Activated naive CD8-positive, alpha-beta T cell treated with anti-CD3 and anti-CD28 coated beads, Interleukin-2, amount 10 ng/mL, durations not matched to agents 7 days and 5 days (primary cell): ENCODE data around the gene OAS3. TPM values are rescaled to one million over a fixed set of nuclear protein-coding genes. Genes with fewer than 3 reads are reported as not detected.

ENCODE experiments used
- ATAC-seq: fragments of 150-1000 bp; cut with Tn5 transposase; one replicate; pipeline ENCODE4 v1.10.0; 2021; ENCODE audit warnings: low read depth, moderate library complexity
- POLR2A ChIA-PET: fragments of 350-600 bp; sonication (Branson Sonifier 250); formaldehyde crosslinking; loops from one replicate; lab custom pipeline; 2021; ENCODE audit warnings: antibody characterized with exemption; lab: Charles Lee
- DNase-seq: peaks from one replicate; pipeline ENCODE4 v3.0.0; 2021
- H3K27ac Mint-ChIP-seq: one replicate; pipeline ENCODE4 v1.8.0; 2022; ENCODE audit warnings: mild to moderate bottlenecking, mixed read lengths
- H3K27me3 Mint-ChIP-seq: one replicate; pipeline ENCODE4 v1.8.0; 2022; ENCODE audit warnings: mild to moderate bottlenecking, moderate library complexity, mixed read lengths
- H3K36me3 Mint-ChIP-seq: one replicate; pipeline ENCODE4 v1.8.0; 2021; ENCODE audit warnings: mild to moderate bottlenecking, mixed read lengths
- H3K4me1 Mint-ChIP-seq: one replicate; pipeline ENCODE4 v1.8.0; 2021; ENCODE audit warnings: mixed read lengths
- H3K4me3 Mint-ChIP-seq: one replicate; pipeline ENCODE4 v1.8.0; 2022; ENCODE audit warnings: mild to moderate bottlenecking, moderate library complexity, mixed read lengths
- H3K9me3 Mint-ChIP-seq: one replicate; pipeline ENCODE4 v1.8.0; 2021; ENCODE audit warnings: mixed read lengths
- total RNA-seq, 2 experiments: library from RNA; stranded (reverse); gene quantifications; one replicate each; pipeline ENCODE4 v1.2.3, GENCODE V29; 2021

Gene OAS3
- total RNA-seq, 2 experiments from 2014 or later: 221 to 222 TPM

DNA sequence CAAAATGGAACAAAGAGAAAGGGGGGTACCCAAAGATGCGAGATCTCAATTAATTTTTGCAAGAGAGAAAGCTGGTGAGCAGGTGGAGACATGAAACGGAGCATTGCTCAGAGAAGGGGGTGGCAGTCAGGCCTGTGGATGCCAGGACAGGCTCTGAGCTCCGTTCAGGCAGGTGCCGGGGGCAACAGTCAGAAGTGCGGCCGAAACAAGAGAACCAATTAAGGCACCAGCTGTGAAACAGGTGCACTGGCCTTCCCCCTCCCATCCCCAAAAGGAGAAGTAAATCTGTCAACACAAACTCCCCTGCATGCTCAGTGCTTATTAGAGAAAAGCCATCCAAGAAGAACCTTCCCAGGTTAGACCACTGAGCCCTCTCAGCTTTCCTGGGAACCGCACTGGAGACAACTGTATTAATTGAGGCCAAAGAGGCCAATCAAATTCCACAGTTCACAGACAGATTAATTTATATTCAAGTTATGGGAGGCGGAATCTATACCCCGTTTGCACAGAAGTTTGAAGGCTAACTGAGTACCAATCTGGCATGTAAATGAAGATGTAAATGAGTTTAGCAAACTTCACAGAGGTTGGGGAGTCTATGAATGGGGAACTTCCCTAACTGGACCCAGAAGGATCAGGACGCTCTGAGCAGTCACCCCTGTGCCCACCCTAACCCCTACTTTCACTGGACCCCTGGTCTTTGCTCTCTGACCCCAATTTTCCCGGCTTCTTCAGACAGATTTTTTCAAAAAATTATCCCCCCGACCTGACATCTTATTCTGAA lies 60.9 kb downstream of the OAS3 start:
- no peak for ATAC-seq
- no peak for DNase-seq
- Mint-ChIP-seq H3K27me3 (no peaks in the 10 kb centered on the region), H3K4me1 (peaks cover 10% of the 10 kb centered on the region), H3K4me3 (no peak overlapping the region), H3K9me3 (no peaks in the 10 kb centered on the region), H3K36me3 (peaks cover 84% of the 10 kb centered on the region), H3K27ac (no peak overlapping the region)
- POLR2A ChIA-PET: no interaction called here

DNA sequence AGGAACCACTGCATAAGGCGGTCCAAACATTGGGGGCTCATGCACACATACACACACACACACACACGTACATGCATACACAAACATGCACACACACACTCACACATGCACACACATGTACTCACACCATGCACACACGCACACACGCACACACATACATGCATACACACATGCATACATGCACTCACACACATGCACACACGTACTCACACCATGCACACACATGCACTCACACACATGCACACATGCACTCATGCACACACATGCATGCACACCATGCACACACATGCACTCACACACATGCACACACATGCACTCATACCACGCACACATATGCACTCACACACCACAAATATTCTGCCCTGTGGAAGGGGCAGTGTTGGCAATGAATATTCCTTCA lies 62.2 kb downstream of the OAS3 start:
- Mint-ChIP-seq H3K4me3 (no peak overlapping the region), H3K27ac (no peak overlapping the region)
- POLR2A ChIA-PET: no interaction called here

DNA sequence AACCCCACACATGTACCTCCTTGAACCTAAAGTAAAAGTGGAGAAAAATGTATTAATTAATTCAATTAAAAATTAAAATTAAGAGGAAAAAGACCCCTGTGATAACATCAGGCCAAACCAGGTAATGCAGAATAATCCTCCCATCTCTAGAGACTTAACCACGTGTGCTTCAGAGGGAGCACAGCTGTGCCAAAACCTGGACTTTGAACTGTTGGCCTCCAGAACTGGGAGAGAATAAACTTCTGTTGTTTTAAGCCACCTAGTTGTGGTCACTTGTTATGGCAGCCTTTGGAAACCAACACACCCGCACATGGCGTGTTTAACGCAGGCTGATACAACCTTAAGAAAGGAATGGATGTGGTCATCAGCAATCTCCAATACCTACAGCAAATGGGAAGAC lies 63.9 kb downstream of the OAS3 start:
- Mint-ChIP-seq H3K36me3 (peaks cover 82% of the 10 kb centered on the region), H3K27ac (no peak overlapping the region)
- POLR2A ChIA-PET: interaction anchor here (0.6 to 0.9 kb wide), 2 partner anchors 10 to 29 kb away, joined by 3 read pairs; no protein-coding TSS in a partner anchor

More for the DNA sequence above, 62.2 kb downstream of the OAS3 start:
- ATAC-seq: no peak
- Mint-ChIP-seq H3K36me3 (peaks cover 88% of the 10 kb centered on the region), H3K27me3 (no peaks in the 10 kb centered on the region), H3K4me1 (peaks cover 8% of the 10 kb centered on the region), H3K9me3 (no peaks in the 10 kb centered on the region)
- no peak for DNase-seq

DNA sequence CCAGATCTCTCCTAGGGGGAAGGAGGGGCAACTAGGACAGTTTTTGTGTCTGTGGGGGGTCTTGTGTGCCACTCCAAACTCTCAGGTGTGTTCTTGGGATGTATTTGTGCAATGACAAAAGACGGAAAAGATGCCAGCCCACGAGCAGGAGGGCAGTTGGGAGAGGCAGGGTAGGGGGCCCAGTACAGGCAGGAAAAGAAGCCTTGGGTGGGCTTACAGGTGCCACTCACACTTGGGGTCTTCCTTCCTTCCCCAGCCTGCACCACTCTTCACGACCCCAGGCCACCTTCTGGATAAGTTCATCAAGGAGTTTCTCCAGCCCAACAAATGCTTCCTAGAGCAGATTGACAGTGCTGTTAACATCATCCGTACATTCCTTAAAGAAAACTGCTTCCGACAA lies 64.4 kb downstream of the OAS3 start:
- H3K4me3 Mint-ChIP-seq: no peak overlapping the region
- DNase-seq (no peak), ATAC-seq (no peak)
- H3K27ac Mint-ChIP-seq: no peak overlapping the region
- H3K27me3 Mint-ChIP-seq: no peaks in the 10 kb centered on the region
- H3K9me3 Mint-ChIP-seq: no peaks in the 10 kb centered on the region
- POLR2A ChIA-PET: no interaction called here
- H3K36me3 Mint-ChIP-seq: peaks cover 79% of the 10 kb centered on the region
- peaks cover 10% of the 10 kb centered on the region for H3K4me1 Mint-ChIP-seq

More for the DNA sequence above, 63.9 kb downstream of the OAS3 start:
- Mint-ChIP-seq H3K9me3 (no peaks in the 10 kb centered on the region), H3K27me3 (no peaks in the 10 kb centered on the region), H3K4me1 (peaks cover 10% of the 10 kb centered on the region), H3K4me3 (no peak overlapping the region)
- ATAC-seq (no peak), DNase-seq (no peak)

DNA sequence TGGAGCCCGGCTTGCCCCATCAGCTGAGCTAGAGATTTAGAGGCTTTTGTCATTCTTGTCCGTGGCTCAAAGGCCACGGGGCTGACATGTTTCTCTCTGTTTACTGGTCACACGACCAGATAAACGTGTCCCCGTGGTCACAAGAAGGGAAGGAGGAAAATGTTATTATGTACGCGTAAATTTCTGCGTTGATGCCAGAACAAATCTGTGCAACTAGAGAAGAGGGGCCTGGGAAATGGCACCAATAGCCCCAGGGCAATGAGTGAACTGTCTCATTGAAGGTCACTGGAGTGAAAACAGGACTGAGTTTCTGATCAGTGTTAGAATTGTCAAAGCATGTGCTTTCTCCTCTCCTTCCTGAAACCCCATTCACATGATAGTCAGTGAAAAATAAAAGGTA lies 65.4 kb downstream of the OAS3 start:
- Mint-ChIP-seq H3K4me3 (no peak overlapping the region), H3K27ac (no peak overlapping the region), H3K27me3 (no peaks in the 10 kb centered on the region), H3K4me1 (peaks cover 8% of the 10 kb centered on the region), H3K9me3 (no peaks in the 10 kb centered on the region), H3K36me3 (peaks cover 76% of the 10 kb centered on the region)
- DNase-seq (no peak), ATAC-seq (no peak)
- POLR2A ChIA-PET: no interaction called here

DNA sequence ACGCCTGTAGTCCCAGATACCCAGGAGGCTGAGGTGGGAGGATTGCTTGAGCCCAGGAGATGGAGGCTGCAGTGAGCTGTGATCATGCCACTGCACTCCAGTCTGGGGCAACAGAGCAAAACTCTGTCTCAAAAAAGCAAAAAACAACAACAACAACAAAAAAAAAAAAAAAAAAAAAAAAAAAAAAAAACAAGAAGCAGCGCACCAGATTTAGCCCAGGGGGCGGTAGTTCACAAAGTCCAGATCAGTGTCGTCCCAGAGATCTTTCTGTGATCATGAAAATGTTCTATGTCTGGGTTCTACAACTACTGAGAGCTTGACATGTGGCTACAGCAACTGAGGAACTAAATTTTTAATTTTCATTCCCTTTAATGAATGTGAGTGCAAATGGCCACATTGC lies 67.5 kb downstream of the OAS3 start:
- Mint-ChIP-seq H3K9me3 (peaks cover 3% of the 10 kb centered on the region), H3K36me3 (peaks cover 76% of the 10 kb centered on the region), H3K27ac (no peak overlapping the region), H3K4me3 (no peak overlapping the region), H3K4me1 (peaks cover 2% of the 10 kb centered on the region), H3K27me3 (no peaks in the 10 kb centered on the region)
- DNase-seq (no peak), ATAC-seq (no peak)
- POLR2A ChIA-PET: interaction anchor here (0.7 kb wide), 1 partner anchor 45 kb away, joined by 8 read pairs; no protein-coding TSS in a partner anchor

DNA sequence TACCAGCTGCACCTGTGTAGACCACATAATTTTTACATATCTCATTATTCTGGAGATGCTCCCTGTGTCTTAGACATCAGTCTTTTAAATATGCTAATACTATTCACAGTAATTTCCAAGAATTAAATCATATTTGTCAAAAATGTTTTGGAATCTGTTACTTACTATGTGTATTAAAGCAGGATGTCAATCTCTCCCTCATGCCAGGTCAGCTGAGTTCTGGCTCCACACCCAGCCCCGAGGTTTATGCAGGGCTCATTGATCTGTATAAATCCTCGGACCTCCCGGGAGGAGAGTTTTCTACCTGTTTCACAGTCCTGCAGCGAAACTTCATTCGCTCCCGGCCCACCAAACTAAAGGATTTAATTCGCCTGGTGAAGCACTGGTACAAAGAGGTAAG lies 67.9 kb downstream of the OAS3 start:
- peaks cover 3% of the 10 kb centered on the region for H3K9me3 Mint-ChIP-seq
- no peak overlapping the region for H3K27ac Mint-ChIP-seq
- peaks cover 2% of the 10 kb centered on the region for H3K4me1 Mint-ChIP-seq
- DNase-seq (no peak), ATAC-seq (no peak)
- H3K27me3 Mint-ChIP-seq: no peaks in the 10 kb centered on the region
- H3K36me3 Mint-ChIP-seq: peaks cover 78% of the 10 kb centered on the region
- no peak overlapping the region for H3K4me3 Mint-ChIP-seq
- POLR2A ChIA-PET: interaction anchor here (0.7 kb wide), 1 partner anchor 45 kb away, joined by 8 read pairs; no protein-coding TSS in a partner anchor

DNA sequence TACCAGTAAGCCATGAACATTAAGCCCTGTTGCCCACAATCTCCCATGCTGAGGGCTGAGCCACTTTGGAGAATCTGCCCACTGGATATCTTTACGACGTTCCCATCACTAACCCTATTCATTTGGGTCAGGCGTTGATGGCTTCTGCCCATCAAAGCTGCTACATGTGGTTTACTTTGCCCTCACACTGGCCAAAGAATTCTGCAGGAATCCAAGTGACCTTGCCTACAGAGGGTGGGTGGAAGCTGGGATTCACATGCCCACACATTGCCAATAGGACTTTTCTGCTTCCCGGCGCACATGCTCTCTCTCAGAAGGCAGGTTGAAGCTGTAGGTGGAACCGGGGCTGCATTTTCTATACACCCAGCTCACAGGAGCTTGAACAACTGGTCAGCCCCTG lies 68.4 kb downstream of the OAS3 start:
- no peak overlapping the region for H3K27ac Mint-ChIP-seq
- H3K27me3 Mint-ChIP-seq: no peaks in the 10 kb centered on the region
- peaks cover 80% of the 10 kb centered on the region for H3K36me3 Mint-ChIP-seq
- H3K4me3 Mint-ChIP-seq: no peak overlapping the region
- DNase-seq (no peak), ATAC-seq (no peak)
- H3K9me3 Mint-ChIP-seq: peaks cover 3% of the 10 kb centered on the region
- POLR2A ChIA-PET: interaction anchor here (1.5 kb wide), 1 partner anchor 27 kb away, joined by 3 read pairs; no protein-coding TSS in a partner anchor
- H3K4me1 Mint-ChIP-seq: peaks cover 2% of the 10 kb centered on the region

DNA sequence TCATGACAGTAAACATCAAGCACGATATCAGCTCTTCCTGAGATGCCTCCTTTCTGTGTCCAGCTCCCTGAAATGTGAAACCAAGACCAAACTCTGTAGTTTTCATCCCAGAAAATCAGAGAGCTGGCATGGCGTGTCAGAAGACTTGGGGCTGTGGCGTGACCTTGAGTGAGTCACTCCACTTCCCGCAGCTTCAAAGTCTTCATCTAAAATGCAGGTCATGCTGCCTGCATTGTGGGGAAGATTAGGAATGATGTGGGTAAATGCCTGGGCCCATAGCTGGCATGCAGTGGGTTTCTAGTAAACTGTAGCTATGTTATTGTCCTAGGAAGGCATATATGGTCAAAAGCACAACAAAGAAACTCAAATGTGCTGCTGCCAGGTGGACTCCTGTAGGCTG lies 68.9 kb downstream of the OAS3 start:
- Mint-ChIP-seq H3K27me3 (no peaks in the 10 kb centered on the region), H3K36me3 (peaks cover 84% of the 10 kb centered on the region), H3K27ac (no peak overlapping the region), H3K4me3 (no peak overlapping the region), H3K9me3 (peaks cover 3% of the 10 kb centered on the region), H3K4me1 (peaks cover 2% of the 10 kb centered on the region)
- no peak for DNase-seq
- POLR2A ChIA-PET: interaction anchor here (0.6 to 1.5 kb wide), 2 partner anchors 28 to 328 kb away, joined by 3 read pairs; partner anchors contain the start of gene SLC8B1
- ATAC-seq: no peak

DNA sequence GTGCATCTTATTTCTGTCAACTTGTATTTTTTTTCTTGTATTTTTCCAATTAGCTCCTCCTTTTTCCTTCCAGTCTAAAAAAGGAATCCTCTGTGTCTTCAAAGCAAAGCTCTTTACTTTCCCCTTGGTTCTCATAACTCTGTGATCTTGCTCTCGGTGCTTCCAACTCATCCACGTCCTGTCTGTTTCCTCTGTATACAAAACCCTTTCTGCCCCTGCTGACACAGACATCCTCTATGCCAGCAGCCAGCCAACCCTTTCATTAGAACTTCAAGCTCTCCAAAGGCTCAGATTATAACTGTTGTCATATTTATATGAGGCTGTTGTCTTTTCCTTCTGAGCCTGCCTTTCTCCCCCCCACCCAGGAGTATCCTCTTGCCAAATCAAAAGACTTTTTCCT lies 72.4 kb downstream of the OAS3 start:
- POLR2A ChIA-PET: interaction anchor here (1.5 kb wide), 1 partner anchor 18 kb away, joined by 4 read pairs; no protein-coding TSS in a partner anchor
- DNase-seq: no peak
- Mint-ChIP-seq H3K27ac (peak overlapping the region; percentile 28), H3K27me3 (no peaks in the 10 kb centered on the region), H3K4me3 (no peak overlapping the region), H3K4me1 (peaks cover 2% of the 10 kb centered on the region), H3K9me3 (peaks cover 3% of the 10 kb centered on the region), H3K36me3 (peaks cover 58% of the 10 kb centered on the region)
- ATAC-seq: no peak

DNA sequence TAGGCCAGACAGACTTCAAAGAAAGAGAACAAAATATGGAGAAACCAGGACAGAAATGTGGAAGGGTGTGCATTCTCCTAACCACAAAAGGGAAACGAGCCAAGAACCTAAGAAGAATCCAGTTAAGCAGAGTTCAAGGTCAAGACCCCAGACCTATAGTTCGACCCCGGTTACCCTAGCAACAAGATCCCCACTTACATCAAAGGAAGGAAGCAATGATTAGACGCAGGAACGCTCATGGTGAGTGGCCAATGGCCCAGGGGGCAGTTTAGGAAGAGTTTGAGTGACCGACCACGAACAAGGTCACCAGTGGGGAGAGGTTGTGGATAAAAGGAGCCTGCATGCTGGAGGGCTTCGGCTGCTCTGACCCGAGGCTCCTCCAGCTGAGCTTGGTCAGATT lies 76.3 kb downstream of the OAS3 start:
- Mint-ChIP-seq H3K27ac (no peak overlapping the region), H3K36me3 (peaks cover 28% of the 10 kb centered on the region), H3K27me3 (peaks cover 2% of the 10 kb centered on the region), H3K4me1 (no peaks in the 10 kb centered on the region), H3K9me3 (peaks cover 3% of the 10 kb centered on the region), H3K4me3 (no peak overlapping the region)
- DNase-seq (no peak), ATAC-seq (no peak)
- POLR2A ChIA-PET: no interaction called here

DNA sequence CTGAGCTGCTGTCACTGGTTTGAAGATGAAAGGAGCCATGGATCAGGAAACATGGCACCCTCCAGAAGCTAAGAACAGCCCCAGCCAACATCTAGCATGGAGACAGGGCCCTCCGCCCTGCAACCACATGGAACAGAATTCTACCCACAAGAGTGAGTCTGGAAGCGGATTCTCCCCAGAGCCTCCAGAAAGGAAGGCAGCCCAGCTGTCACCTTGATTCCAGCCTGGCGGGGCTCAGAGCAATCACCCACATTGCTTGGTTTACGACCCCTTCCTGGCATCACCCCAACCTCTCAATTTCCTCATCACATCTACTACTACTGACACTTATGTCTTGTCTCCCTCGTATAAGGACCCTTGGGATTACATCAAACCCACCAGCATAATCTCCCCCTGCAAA lies 78.5 kb downstream of the OAS3 start:
- H3K36me3 Mint-ChIP-seq: peaks cover 6% of the 10 kb centered on the region
- ATAC-seq (no peak), DNase-seq (no peak)
- no peaks in the 10 kb centered on the region for H3K9me3 Mint-ChIP-seq
- POLR2A ChIA-PET: no interaction called here
- H3K4me3 Mint-ChIP-seq: no peak overlapping the region
- H3K4me1 Mint-ChIP-seq: peaks cover 4% of the 10 kb centered on the region
- H3K27me3 Mint-ChIP-seq: peaks cover 9% of the 10 kb centered on the region
- H3K27ac Mint-ChIP-seq: no peak overlapping the region

DNA sequence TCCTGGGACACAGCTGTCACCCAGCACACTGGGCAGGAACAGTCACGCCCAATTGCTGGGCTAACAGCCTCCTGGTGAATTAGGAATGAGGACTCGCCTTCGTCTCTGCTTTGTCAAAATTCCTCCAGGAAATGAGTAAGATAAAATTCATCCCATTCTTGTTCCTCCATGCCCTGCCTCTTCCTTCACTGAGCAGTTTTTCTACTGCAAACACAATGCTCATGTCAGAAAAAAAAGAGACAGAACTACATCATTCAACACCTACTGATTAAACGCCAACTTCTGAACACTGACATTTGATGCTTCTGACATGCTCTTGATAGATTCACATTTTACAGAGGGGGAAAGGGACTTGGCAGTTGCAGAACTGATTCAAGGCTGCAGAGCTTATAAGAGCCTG lies 80.8 kb downstream of the OAS3 start:
- POLR2A ChIA-PET: no interaction called here
- no peak for DNase-seq
- Mint-ChIP-seq H3K36me3 (no peaks in the 10 kb centered on the region), H3K27me3 (peaks cover 9% of the 10 kb centered on the region), H3K4me3 (no peak overlapping the region), H3K27ac (no peak overlapping the region), H3K4me1 (peaks cover 7% of the 10 kb centered on the region), H3K9me3 (no peaks in the 10 kb centered on the region)
- ATAC-seq: no peak

DNA sequence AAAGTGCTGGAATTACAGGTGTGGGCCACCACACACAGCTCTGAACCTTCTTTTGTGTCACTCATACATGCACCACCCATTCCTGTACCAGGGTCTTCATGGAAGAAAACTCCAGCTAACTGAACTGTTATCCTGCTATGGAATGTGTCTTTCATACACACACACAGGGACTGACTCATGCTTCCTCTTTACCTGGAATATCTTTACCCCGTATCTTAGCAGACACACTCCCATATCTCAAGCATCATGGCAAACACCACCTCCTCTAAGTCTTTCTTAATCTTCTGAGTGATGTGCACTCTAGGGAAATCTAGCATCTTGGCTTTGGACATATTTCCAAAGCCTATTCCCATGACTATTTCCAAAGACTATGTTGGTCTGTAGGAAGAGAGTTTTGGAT lies 83.2 kb downstream of the OAS3 start:
- Mint-ChIP-seq H3K4me1 (peaks cover 7% of the 10 kb centered on the region), H3K9me3 (no peaks in the 10 kb centered on the region), H3K27ac (no peak overlapping the region), H3K27me3 (peaks cover 6% of the 10 kb centered on the region), H3K4me3 (no peak overlapping the region), H3K36me3 (no peaks in the 10 kb centered on the region)
- DNase-seq: no peak
- no peak for ATAC-seq
- POLR2A ChIA-PET: no interaction called here
